HAP-1 (cell line): ENCODE data around the gene PTPRN2.

Experiments
- DNase-seq, 2 experiments: peaks; one replicate each; pipeline ENCODE4 v3.0.0-alpha.2; 2016 to 2020; ENCODE audit warnings: low spot score in 2 of 2
- H3K27me3 ChIP-seq: fragments of 250-450 bp; sonication (Bioruptor Pico); 2 replicates; pipeline ENCODE4 v1.5.1; 2020; ENCODE audit warnings: low read depth, mild to moderate bottlenecking, moderate library complexity
- H3K36me3 ChIP-seq: fragments of 250-450 bp; sonication (Bioruptor Pico); replicated peaks from 2 replicates; pipeline ENCODE4 v1.5.1; 2020; ENCODE audit warnings: mild to moderate bottlenecking
- H3K4me1 ChIP-seq: fragments of 250-450 bp; sonication (Bioruptor Pico); 2 replicates; pipeline ENCODE4 v1.5.1; 2020; ENCODE audit warnings: mild to moderate bottlenecking
- H3K4me3 ChIP-seq: fragments of 250-450 bp; sonication (Bioruptor Pico); 2 replicates; pipeline ENCODE4 v1.5.1; 2020; ENCODE audit warnings: mild to moderate bottlenecking, moderate library complexity
- H3K9me3 ChIP-seq: fragments of 250-450 bp; sonication (Bioruptor Pico); 2 replicates; pipeline ENCODE4 v1.5.1; 2020; ENCODE audit warnings: mild to moderate bottlenecking, moderate library complexity
- in situ Hi-C: fragments of 300-500 bp; cut with MboI; formaldehyde crosslinking; loops from 3 replicates; pipeline ENCODE4 v1.14.3; 2020; ENCODE audit warnings: low sequenced_read_pairs, inconsistent platforms, mixed read lengths

Gene PTPRN2

DNA sequence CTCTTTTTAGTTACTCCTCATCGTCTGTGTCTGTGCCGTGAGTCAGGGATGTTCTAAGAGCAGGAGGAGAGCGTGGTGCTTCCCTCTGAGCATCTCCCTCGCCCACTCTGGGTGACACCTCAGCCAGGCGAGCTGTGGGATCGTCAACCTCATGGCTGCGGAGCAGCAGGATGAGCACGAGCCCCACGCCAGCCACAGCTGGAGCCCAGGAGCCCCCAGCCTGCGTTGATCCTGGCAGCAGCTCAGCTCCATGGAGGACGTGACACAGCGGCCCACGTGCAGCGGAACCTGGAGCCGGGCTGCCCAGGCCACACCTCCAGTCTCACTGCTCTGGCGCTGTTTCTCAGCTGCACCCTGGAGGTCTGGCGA lies 512.0 kb downstream of the PTPRN2 start:
- in situ Hi-C loops = no loop called here
- H3K9me3 ChIP-seq = no peaks in the 10 kb centered on the region

DNA sequence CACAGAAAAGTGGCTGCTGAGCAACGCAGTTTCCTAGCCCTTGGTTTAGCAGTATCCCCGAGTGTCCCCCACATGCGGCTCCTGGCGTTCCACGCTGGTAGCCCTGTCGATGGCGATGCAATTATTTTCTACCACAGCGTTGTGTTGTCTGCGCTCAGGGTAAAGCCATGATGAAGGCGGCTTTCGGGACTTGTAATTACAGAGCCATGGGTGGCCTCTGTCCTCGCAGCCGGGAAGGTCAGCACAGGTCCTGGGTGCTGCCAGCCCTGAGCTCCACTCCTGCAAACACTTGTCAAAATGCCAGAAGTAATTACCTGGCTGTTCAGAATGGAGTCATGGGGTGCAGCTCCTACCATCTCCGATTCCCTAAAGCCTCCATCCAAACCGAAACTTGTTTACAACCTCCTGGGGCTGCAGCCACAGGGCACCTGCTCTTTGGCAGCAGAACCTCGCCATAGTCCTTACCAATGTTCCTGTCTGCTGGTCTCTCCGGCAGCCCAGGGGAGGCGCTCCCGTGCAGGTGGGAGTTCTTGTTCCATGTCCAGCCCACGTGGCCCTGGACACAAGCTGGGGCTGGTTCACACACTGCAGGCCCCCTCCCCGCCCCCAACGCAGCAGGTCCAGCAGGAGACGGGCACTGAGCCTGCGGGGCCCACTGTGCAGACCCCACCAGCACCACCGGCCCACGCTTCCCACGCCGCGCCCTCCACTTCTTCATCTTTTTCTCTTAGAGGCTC lies 512.6 kb downstream of the PTPRN2 start:
- Histone ChIP-seq H3K36me3 (no peaks in the 10 kb centered on the region), H3K4me3 (no peak overlapping the region), H3K9me3 (no peaks in the 10 kb centered on the region), H3K27me3 (no peaks in the 10 kb centered on the region), H3K4me1 (no peaks in the 10 kb centered on the region)
- in situ Hi-C loops = no loop called here
- no peak for DNase-seq

More for the DNA sequence above, 512.0 kb downstream of the PTPRN2 start:
- Histone ChIP-seq H3K27me3 (no peaks in the 10 kb centered on the region), H3K4me1 (no peaks in the 10 kb centered on the region), H3K36me3 (no peaks in the 10 kb centered on the region), H3K4me3 (no peak overlapping the region)
- DNase-seq = no peak

DNA sequence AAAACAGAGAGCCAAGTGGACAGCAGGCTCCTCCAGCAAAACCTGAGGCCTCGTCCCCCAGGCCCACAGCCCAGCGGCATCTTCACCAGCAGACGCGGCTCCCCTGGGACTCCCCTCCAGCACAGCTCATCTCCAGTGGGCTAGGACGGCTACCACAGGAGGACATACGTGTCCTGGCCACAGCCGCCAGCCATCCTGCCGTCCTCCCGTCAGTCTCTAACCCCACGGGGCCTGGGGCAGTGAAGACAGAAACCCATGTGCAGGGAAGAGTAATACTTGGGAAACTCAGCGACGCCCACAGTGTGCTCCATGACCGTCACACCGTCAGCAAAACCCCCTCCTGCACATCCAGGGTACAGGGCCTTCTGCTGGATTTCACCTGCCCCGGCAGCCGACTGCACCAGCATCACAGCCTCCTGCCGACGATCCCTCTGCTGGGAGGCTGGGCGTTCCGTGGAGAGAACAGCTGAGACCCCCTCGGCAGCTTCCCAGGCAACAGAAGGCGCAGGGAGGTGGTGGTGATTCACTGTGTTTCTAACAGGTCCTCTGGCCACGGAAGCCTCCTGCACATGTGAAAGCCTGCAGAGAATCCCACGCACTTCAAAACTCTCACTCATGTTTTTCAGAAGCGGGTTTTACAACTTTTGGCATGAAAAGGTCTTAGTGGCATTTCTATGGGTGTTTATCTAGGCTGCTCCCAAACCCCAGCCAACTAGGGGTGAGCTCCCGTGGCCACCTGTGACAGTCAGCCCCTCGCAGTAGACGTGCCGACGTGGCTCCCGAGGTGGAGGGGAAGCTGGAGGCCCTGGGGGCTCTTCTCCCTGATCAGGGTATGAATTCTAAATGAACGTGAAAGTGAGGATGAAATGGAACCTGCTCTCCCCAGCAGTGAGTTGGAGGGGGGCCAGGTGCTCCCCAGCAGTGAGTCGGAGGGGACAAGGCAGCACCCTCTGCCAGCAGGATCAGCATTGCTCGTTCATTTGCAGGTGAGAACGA lies 513.5 kb downstream of the PTPRN2 start:
- in situ Hi-C loops = no loop called here

DNA sequence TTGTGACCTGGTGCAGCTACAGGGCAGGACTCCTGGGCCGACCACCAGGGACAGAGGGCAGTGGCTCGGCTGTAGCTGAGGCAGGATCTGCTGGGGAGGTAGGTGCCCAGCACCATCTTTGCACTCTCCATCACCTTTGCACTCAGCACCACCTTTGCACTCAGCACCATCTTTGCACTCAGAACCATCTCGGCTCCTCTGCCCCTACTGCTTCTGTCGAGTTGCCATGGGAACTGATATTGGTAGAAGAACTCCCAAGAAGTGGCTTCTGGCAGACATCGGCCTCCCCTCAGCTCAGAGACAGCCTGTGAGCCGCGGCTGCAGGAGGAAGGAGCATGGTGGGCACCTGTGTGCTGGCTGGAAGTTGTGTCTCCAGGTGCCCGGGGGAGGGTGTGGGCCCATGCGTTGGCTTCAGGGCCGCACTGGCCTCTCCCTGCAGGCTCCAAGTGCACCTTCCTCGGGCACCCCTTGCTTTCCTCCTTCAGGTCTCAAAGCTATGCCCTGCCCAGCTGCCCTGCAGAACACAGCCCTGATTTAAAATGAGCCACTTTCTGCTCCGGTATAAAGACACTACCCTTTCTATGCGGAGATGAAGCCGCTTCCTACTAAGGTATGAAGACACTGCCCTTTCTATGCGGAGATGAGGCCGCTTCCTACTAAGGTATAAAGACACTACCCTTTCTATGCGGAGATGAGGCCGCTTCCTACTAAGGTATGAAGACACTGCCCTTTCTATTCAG lies 514.5 kb downstream of the PTPRN2 start:
- in situ Hi-C loops = no loop called here
- H3K4me1 ChIP-seq = no peaks in the 10 kb centered on the region
- no peaks in the 10 kb centered on the region for H3K36me3 ChIP-seq
- no peaks in the 10 kb centered on the region for H3K27me3 ChIP-seq
- no peaks in the 10 kb centered on the region for H3K9me3 ChIP-seq
- DNase-seq = no peak
- H3K4me3 ChIP-seq = no peak overlapping the region

More for the DNA sequence above, 513.5 kb downstream of the PTPRN2 start:
- DNase-seq = no peak
- Histone ChIP-seq H3K4me1 (no peaks in the 10 kb centered on the region), H3K36me3 (no peaks in the 10 kb centered on the region), H3K27me3 (no peaks in the 10 kb centered on the region), H3K4me3 (no peak overlapping the region), H3K9me3 (no peaks in the 10 kb centered on the region)

DNA sequence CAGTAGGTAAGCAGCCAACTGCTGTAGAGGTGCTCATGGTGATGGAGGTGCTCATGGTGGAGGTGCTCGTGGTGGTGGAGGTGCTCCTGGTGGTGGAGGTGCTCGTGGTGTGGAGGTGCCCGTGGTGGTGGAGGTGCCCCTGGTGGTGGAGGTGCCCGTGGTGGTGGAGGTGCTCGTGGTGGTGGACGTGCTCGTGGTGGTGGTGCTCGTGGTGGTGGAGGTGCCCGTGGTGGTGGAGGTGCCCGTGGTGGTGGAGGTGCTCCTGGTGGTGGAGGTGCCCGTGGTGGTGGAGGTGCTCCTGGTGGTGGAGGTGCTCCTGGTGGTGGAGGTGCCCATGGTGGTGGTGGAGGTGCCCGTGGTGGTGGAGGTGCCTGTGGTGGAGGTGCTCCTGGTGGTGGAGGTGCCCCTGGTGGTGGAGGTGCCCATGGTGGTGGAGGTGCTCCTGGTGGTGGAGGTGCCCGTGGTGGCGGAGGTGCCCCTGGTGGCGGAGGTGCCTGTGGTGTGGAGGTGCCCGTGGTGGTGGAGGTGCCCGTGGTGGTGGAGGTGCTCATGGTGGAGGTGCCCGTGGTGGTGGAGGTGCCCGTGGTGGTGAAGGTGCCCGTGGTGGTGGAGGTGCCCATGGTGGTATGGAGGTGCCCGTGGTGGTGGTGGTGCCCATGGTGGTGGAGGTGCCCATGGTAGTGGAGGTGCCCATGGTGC lies 517.3 kb downstream of the PTPRN2 start:
- Histone ChIP-seq H3K27me3 (no peaks in the 10 kb centered on the region), H3K4me1 (no peaks in the 10 kb centered on the region), H3K4me3 (no peak overlapping the region), H3K36me3 (no peaks in the 10 kb centered on the region), H3K9me3 (no peaks in the 10 kb centered on the region)
- no peak for DNase-seq
- in situ Hi-C loops = no loop called here

DNA sequence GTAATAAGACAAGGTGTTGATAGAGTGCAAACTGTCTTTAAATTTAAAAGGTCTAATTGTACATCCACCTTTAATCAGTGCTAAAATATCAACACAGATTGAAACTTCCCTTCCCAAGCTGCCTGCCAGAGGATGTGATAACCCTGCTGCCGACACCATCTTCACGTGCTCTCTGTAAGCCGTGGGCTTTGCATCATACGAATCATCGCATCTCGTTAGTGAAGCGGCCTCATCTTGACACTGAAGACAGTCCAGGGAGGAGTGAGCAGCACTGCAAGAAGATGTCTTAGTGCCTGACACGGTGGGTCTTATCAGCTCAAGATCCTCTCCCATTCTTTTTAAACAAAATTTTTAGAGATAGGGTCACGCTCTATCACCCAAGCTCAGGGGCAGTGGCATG lies 518.8 kb downstream of the PTPRN2 start:
- no peak for DNase-seq
- in situ Hi-C loops = no loop called here
- Histone ChIP-seq H3K4me1 (no peaks in the 10 kb centered on the region), H3K36me3 (no peaks in the 10 kb centered on the region), H3K27me3 (no peaks in the 10 kb centered on the region), H3K9me3 (no peaks in the 10 kb centered on the region), H3K4me3 (no peak overlapping the region)

DNA sequence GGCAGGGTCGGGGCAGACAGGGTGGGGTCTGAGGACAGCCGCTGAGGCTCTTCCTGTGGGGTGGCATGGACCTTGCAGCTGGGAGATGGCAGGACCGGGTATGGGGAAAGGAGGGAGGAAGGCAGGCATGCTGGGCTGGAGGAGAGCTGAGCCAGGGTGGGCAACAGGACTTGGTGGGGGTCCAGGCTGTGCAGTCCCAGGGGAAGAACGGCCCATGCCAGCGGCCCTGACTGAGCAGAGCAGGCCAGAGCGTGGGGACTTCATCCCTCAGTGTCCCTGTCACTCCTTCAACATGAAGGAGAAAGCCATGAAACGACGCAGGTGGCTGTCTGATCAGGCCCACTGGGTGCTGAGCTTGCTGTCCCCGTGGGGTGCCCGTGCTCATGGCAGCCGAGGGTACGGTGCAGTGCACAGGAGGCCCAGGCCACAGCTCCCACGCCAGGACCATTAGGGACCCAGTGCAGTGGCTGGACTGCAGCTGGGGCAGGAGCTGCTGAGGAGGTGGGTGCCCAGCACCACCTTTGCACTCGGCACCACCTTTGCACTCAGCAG lies 519.6 kb downstream of the PTPRN2 start:
- no peak for DNase-seq
- no peaks in the 10 kb centered on the region for H3K27me3 ChIP-seq
- in situ Hi-C loops = no loop called here

DNA sequence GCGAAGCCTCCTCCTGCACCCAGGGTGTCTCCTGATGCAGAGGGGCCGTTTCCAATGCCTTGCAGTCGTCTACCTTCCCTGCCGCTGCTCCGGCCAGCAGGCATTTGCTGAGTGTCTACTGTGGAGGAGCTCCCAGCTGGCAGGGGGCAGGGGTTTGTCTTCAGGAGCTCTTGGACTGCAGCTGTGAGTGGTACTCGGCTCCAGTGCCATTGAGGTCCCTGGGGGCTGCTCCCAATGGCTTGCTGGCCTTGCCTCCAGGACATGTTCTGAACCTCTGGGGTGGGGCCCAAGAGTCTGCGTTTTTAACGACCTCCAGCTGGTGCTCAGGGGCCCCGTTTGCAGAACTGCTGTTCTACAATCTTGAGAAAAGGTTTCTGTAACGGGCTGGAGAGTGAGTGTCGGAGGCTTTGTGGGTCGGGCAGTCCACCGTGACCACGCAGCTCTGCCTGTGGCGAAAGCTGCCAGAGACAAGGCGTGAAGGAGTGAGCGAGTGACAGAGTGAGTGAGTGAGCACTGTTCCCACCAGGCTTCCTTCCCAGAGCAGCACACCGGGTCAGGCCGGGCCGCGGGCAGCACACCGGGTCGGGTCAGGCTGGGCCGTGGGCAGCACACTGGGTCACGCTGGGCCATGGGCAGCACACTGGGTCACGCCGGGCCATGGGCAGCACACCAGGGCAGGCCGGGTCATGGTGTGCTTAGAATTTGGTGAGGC lies 520.2 kb downstream of the PTPRN2 start:
- no peak overlapping the region for H3K4me3 ChIP-seq
- in situ Hi-C loops = no loop called here
- DNase-seq = no peak
- no peaks in the 10 kb centered on the region for H3K27me3 ChIP-seq
- H3K4me1 ChIP-seq = no peaks in the 10 kb centered on the region
- H3K9me3 ChIP-seq = no peaks in the 10 kb centered on the region
- H3K36me3 ChIP-seq = no peaks in the 10 kb centered on the region

More for the DNA sequence above, 519.6 kb downstream of the PTPRN2 start:
- H3K9me3 ChIP-seq = no peaks in the 10 kb centered on the region
- H3K4me1 ChIP-seq = no peaks in the 10 kb centered on the region
- no peak overlapping the region for H3K4me3 ChIP-seq
- H3K36me3 ChIP-seq = no peaks in the 10 kb centered on the region

DNA sequence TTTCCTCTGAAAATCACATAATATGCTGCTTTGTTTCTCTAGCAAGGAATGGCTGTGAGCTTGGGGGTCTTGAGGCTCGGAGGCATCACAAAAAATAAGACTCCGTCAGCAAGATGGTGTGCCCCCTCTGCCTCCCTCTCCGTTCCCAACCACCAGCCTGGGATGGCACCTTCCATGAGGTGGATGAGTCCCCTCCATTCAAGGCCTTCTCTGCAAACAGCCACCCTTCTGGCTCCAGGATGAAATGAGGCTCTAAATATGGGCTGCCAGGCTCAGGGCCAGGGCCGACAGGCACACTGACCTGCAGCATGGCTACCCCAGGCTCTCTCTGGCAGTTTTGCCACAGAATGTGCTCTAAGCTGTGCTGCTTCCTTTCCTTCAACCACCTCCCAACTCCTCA lies 521.5 kb downstream of the PTPRN2 start:
- no peaks in the 10 kb centered on the region for H3K36me3 ChIP-seq
- H3K27me3 ChIP-seq = no peaks in the 10 kb centered on the region
- no peaks in the 10 kb centered on the region for H3K9me3 ChIP-seq
- H3K4me3 ChIP-seq = no peak overlapping the region
- DNase-seq = no peak
- in situ Hi-C loops = no loop called here
- no peaks in the 10 kb centered on the region for H3K4me1 ChIP-seq

DNA sequence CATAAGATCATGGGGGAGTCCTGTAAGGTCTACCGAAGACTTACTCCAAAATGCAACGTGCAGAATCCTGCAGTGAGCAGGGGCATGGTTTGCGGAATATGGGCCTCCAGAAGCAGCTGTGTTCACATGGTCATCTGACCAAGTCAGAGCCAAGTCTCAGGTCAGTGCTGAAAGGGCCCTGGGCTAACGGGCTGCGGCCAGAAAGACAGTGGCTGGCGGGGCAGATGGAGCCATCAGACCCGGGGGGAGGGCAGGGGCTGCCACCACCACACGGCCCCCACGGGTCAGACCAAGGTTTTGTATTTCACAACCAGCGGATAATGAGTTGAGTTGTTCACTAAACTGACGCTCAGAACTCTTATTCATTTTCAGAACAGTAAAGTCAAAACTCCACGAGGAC lies 522.3 kb downstream of the PTPRN2 start:
- in situ Hi-C loops = no loop called here
- no peak for DNase-seq
- H3K4me3 ChIP-seq = no peak overlapping the region
- no peaks in the 10 kb centered on the region for H3K36me3 ChIP-seq
- H3K27me3 ChIP-seq = no peaks in the 10 kb centered on the region
- H3K9me3 ChIP-seq = no peaks in the 10 kb centered on the region
- H3K4me1 ChIP-seq = no peaks in the 10 kb centered on the region

DNA sequence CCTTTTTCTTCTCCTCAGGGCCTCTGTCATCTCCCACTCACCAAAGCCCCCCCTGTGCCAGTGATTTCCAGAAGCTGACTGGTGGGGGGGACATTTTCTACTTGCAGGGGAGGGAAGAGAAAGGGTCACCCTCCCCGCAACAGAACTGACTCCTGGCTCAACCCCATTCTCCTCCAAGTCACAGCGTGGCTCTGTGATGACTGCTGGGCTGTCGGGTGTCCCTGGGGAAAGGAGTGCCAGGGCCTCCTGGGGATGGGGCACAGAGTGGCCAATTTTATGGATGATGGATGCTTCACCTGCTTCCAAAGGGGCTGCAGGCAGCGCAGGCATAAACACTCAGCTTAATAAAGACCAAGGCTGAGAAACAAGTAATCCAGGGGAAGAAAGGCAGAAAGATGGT lies 523.0 kb downstream of the PTPRN2 start:
- Histone ChIP-seq H3K4me3 (no peak overlapping the region), H3K4me1 (no peaks in the 10 kb centered on the region), H3K36me3 (no peaks in the 10 kb centered on the region), H3K27me3 (no peaks in the 10 kb centered on the region), H3K9me3 (no peaks in the 10 kb centered on the region)
- DNase-seq = no peak
- in situ Hi-C loops = no loop called here

DNA sequence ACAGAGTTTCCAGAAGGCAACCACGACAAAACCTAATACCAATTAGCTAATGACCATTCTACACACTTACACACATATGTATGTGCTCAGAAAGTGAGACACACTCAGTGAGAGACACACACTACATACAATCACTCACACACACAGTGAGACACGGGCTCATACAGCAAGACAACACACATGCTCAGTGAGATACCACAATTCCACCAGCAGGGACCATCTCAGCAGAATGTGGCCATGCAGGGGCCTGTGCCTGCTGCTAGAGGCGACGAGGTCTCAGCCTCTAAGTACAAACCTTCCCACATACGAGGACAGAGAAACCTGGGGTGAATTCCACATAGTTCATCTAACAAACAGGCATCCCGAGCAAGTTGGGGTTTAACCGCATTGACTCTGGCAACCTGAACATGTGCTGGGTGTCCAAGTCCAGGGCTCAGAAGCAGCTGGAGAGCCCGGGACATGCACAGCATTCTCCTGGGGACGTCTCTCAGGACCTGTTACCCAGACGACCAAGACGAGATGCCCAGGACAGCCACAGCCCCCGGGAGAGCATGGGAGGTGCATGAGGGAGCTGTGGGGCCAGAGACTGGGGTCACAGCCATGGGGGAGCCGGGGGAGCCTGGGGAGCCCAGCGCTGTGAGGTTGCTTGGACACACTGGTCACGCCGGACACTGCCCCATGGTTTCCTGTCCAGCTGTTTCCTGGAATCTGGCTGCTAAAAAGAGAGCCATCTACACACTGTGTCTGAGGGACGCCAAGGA lies 523.6 kb downstream of the PTPRN2 start:
- Histone ChIP-seq H3K4me1 (no peaks in the 10 kb centered on the region), H3K4me3 (no peak overlapping the region), H3K9me3 (no peaks in the 10 kb centered on the region), H3K27me3 (no peaks in the 10 kb centered on the region), H3K36me3 (no peaks in the 10 kb centered on the region)
- in situ Hi-C loops = no loop called here
- DNase-seq = no peak
